ENCODE measurements around the gene SAMD4B. TPM values are rescaled to one million over a fixed set of nuclear protein-coding genes. Genes with fewer than 3 reads are reported as not detected.
A peak's percentile ranks its signal among the peaks of the same experiment; 100 is the strongest.

SAMD4B gene
- total RNA-seq, 2 donors from 2014 or later: 41.5 to 77.8 TPM

DNA sequence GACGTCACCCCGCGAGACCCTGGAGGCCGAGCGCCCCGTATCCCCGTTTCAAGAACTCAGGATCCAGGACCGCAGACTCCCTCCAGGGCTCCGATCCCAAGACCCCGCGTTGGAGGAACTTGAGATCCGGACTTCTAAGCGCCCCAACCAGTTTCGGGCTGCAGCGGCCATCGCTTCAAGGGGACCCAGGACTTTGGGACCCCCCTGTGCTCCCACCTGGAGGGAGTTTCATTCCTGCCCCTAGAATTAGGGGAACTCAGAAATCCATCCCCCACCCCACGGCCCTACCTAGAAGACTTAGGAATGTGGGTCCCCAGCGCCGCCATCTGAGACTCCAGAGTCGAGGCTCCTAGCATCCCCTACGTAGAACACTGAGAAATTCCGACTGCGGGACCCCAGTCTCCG lies 70.6 kb downstream of the SAMD4B start:
- no peaks in the 10 kb centered on the region for H3K36me3 ChIP-seq (replicated peaks in 1 of 2; ENCODE audit: insufficient read depth in 1 of 2, low read depth in 2 of 2)
- no peaks in the 10 kb centered on the region for H3K27me3 ChIP-seq
- intact Hi-C loops (cut with DNase I): loop anchor here (10.0 kb wide), 1 partner anchor 68 kb away; the partner anchor contains the start of gene SAMD4B
- ATAC-seq: no peak
- TF ChIP-seq POLR2A (IDR thresholded peaks at IDR 0.05): no peak
- TF ChIP-seq, protein P1, sequence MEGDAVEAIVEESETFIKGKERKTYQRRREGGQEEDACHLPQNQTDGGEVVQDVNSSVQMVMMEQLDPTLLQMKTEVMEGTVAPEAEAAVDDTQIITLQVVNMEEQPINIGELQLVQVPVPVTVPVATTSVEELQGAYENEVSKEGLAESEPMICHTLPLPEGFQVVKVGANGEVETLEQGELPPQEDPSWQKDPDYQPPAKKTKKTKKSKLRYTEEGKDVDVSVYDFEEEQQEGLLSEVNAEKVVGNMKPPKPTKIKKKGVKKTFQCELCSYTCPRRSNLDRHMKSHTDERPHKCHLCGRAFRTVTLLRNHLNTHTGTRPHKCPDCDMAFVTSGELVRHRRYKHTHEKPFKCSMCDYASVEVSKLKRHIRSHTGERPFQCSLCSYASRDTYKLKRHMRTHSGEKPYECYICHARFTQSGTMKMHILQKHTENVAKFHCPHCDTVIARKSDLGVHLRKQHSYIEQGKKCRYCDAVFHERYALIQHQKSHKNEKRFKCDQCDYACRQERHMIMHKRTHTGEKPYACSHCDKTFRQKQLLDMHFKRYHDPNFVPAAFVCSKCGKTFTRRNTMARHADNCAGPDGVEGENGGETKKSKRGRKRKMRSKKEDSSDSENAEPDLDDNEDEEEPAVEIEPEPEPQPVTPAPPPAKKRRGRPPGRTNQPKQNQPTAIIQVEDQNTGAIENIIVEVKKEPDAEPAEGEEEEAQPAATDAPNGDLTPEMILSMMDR (IDR thresholded peaks at IDR 0.05): peak in 2 of 7 experiments; percentile 4 to 60
- H3K27ac ChIP-seq: peak overlapping the region; percentile 63 to 98 (median 71)
- H3K4me1 ChIP-seq: peaks cover 50% of the 10 kb centered on the region
- peak overlapping the region; percentile 30 to 33 for H3K4me3 ChIP-seq
- no peaks in the 10 kb centered on the region for H3K9me3 ChIP-seq
- DNase-seq: peak in 1 of 4 donors; percentile 31
- WGBS, 2 donors: 0% methylated on average over 10 to 24 of the region's 24 CpGs

DNA sequence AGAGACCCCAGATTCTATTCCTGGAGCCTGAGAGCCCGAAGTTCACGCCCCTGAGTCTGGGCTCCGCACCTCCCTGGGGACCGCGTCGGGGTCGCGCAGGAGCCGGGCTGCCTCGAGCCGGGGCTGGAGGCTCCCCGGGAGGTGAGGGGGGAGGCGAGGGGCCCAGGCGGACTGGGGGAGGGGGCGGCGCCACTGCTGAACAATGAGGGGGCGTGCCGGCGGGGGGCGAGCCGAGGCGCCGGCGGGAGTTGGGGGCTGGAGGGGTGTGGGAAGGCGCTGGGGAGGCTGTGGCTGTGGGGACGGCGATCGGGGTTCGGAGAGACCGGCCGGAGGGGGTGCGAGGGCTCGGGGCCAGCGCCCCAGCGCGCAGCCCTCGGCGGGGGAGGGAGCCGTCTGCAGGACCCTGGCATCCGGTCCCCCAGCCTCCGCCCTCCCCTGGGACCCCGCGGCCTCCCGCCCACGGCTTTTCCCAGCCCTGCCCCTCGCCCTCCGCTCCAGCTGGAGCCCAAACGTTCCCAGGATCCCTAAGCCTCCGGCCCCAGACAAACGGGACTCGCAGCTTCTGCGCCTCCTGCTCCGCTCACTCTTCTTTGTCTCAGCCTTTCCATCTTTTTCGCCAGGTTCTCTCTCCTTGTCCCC lies 71.2 kb downstream of the SAMD4B start:
- H3K4me1 ChIP-seq: peaks cover 45% of the 10 kb centered on the region
- intact Hi-C loops (cut with DNase I): loop anchor here (10.0 kb wide), 1 partner anchor 69 kb away; the partner anchor contains the start of gene SAMD4B
- no peaks in the 10 kb centered on the region for H3K36me3 ChIP-seq (replicated peaks in 1 of 2; ENCODE audit: insufficient read depth in 1 of 2, low read depth in 2 of 2)
- ATAC-seq: no peak
- no peaks in the 10 kb centered on the region for H3K9me3 ChIP-seq
- peak in 2 of 4 donors; percentile 36 to 38 for DNase-seq
- TF ChIP-seq, protein P1 (IDR thresholded peaks at IDR 0.05): no peak
- no peak for TF ChIP-seq POLR2A (IDR thresholded peaks at IDR 0.05)
- 5 to 10% methylated on average over 12 to 31 of the region's 54 CpGs for WGBS, 2 donors
- H3K27me3 ChIP-seq: no peaks in the 10 kb centered on the region
- peak overlapping the region; percentile 46 to 98 (median 71) for H3K27ac ChIP-seq
- peak overlapping the region; percentile 4 to 33 for H3K4me3 ChIP-seq

DNA sequence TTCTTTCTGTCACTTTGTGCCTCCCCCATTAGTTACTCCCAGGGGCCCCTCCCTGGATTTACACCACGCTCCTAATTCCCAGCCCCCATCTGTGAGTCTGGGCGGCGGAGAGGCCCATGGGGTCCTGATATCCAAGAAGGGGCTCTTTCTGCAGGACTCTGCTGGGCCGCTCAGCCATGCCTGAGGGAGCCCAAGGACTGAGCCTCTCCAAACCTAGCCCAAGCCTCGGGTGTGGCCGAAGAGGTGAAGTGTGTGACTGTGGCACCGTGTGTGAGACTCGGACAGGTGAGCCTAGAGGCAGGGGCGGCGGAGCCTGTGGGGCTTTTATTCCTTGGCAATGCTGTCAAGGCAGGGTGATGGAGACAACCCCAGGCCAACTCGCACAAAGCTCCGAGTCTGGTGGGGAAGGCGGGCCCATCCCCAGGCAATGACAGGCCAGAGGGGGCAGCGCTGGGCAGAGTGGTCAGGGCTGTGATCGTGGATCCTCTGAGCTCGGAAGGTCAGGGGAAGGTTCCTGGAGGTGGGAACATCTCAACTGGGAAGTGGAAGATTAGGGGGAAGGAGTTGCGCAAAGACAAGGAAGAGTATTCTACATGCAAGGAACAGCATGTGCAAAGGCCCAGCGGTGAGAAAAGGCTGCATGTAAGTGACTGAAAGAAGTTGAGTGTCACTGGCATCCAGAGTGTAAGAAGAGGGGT lies 71.8 kb downstream of the SAMD4B start:
- no peaks in the 10 kb centered on the region for H3K9me3 ChIP-seq
- no peaks in the 10 kb centered on the region for H3K27me3 ChIP-seq
- 66 to 75% methylated on average over 14 to 18 of the region's 18 CpGs for WGBS, 2 donors
- H3K4me1 ChIP-seq: peaks cover 40% of the 10 kb centered on the region
- intact Hi-C loops (cut with DNase I): loop anchor here (10.0 kb wide), 1 partner anchor 69 kb away; the partner anchor contains the start of gene SAMD4B
- H3K4me3 ChIP-seq: no peak overlapping the region
- no peak for TF ChIP-seq POLR2A (IDR thresholded peaks at IDR 0.05)
- TF ChIP-seq, protein P1 (IDR thresholded peaks at IDR 0.05): no peak
- DNase-seq: no peak
- peak overlapping the region in 3 of 4 donors; percentile 64 to 98 (median 78) for H3K27ac ChIP-seq
- H3K36me3 ChIP-seq (replicated peaks in 1 of 2; ENCODE audit: insufficient read depth in 1 of 2, low read depth in 2 of 2): no peaks in the 10 kb centered on the region
- ATAC-seq: no peak

DNA sequence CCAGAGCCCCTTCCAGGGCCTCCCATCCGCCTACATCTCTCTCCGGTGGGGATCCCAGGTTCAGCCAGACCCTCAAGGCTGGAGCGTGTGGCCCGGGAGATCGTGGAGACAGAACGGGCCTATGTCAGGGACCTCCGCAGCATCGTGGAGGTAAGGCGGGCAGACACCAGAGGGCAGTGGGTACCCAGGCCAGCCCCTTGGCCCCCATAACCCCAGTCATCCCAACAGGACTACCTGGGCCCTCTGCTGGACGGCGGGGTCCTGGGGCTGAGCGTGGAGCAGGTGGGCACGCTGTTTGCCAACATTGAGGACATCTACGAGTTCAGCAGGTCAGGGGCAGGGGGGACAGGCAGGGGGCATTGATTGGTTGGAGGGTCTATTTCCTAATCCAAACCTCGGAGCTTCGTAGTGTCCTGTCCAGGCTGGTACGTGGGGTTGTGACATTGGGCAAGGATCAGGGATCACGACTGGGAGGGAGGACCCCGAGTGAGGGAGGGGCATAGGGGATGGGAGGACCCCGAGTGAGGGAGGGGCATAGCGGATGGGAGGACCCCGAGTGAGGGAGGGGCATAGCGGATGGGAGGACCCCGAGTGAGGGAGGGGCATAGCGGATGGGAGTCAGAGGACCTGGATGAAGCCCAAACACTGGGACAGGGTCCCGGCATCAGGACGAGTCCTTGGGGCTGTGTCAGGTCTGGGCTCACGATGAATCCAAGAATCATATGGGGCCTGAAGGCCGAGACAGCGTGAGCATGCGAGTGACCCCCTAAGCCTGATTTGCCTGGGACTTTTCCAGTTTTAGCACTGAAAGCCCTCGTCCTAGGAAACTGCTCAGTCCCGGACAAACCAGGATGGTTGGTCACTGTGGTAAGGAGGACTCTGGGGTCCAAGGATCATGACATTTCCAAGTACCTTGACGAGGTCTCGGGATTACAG lies 73.2 kb downstream of the SAMD4B start:
- WGBS, 2 donors: 71 to 74% methylated on average over 23 to 34 of the region's 35 CpGs
- DNase-seq: no peak
- H3K27ac ChIP-seq: no peak overlapping the region

More for the DNA sequence above, 73.2 kb downstream of the SAMD4B start:
- no peaks in the 10 kb centered on the region for H3K36me3 ChIP-seq (replicated peaks in 1 of 2; ENCODE audit: insufficient read depth in 1 of 2, low read depth in 2 of 2)
- H3K4me3 ChIP-seq: no peak overlapping the region
- H3K9me3 ChIP-seq: no peaks in the 10 kb centered on the region
- H3K4me1 ChIP-seq: peaks cover 34% of the 10 kb centered on the region
- intact Hi-C loops (cut with DNase I): loop anchor here (10.0 kb wide), 1 partner anchor 71 kb away; the partner anchor contains the start of gene SAMD4B
- no peak for TF ChIP-seq POLR2A (IDR thresholded peaks at IDR 0.05)
- TF ChIP-seq, protein P1 (IDR thresholded peaks at IDR 0.05): no peak
- no peaks in the 10 kb centered on the region for H3K27me3 ChIP-seq
- no peak for ATAC-seq

Measured in body of pancreas (tissue), 4 donors.